ENCODE results near the gene TCEA2.

DNA sequence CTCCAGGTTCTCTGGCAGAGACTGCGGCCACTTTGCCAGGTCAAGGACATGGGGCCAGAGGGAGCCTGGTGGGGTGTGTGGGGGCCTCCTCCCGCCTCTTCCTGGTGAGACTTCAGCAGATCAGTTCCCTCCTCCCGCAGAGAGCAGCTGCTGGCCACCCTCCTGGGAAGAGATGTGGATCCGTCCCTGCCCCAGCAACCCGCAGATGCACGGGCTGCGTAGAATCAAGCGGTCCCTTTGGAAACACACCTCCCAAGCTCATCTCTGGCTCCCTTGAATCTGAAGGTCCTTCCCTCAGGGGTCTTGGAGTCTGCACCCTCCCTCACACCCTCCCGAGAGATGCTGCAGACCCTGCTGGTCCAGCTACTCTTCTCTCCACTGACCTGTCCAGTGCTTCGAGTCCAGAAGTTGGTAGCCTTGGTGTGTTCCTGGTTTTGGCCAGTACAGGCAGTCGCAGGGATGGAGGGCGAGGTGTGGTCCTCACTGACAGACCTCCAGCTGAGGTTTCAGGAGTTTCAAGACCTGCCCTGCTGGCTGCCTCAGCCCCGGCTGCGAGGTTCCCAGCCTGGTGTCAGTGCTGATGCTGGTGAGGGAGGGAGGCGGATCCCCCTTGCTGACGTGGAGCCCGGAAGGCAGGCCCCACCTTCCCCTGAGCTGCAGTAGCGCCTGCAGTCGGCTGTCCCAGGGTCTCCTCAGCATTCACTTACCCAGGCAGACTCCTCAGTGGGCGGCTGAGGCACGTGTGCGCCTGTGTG is 44.2 kb downstream of the TCEA2 start, which contains the start of gene NPBWR2:
- TF ChIP-seq CTCF (IDR thresholded peaks at IDR 0.05) (no peak), EZH2 (IDR thresholded peaks at IDR 0.05; ENCODE audit: borderline replicate concordance, insufficient read depth, low read depth, low read length, poor library complexity, severe bottlenecking) (no peak)

Data from B cell (primary cell).